ENCODE measurements around the gene BIRC6.

Gene BIRC6

DNA sequence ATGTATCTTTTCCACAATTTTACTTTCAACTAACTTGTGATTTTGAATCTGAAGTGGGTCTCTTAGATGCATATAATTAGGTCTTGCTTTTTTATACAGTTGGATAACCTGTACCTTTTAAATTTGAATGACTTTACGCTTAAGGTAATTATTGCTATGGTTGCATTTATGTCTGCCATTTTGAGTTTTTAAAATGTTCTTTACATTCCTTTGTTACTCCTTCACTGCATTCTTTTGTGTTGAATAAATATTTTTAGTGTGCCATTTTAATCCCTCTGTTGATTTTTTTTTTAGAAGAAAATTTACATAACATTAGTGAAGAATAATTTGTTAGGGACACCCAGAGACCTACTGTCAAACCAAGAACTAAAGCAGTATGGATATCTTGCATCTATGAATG is 65.3 kb downstream of the BIRC6 start:
- no peak overlapping the region for H4K5ac ChIP-seq (ENCODE audit: low read length)
- H3K4me2 ChIP-seq (ENCODE audit: low read length) = no peak overlapping the region
- peaks cover 23% of the 10 kb centered on the region for H3K79me2 ChIP-seq (ENCODE audit: control insufficient read depth, insufficient read depth, low read length)
- no peak overlapping the region for H2BK5ac ChIP-seq (ENCODE audit: low read length)
- no peak overlapping the region for H3K23ac ChIP-seq (ENCODE audit: low read length)
- H3K9ac ChIP-seq (ENCODE audit: low read length) = no peak overlapping the region
- no peak overlapping the region for H2BK120ac ChIP-seq (ENCODE audit: low read depth, low read length)
- H3K56ac ChIP-seq (ENCODE audit: low read length) = no peak overlapping the region
- H3K27ac ChIP-seq (ENCODE audit: low read depth, low read length) = no peak overlapping the region
- H3K4me3 ChIP-seq (ENCODE audit: low read length) = no peak overlapping the region
- no peaks in the 10 kb centered on the region for H3K27me3 ChIP-seq (ENCODE audit: insufficient read depth, low read length, poor library complexity)
- H3K4me1 ChIP-seq (ENCODE audit: control insufficient read depth, low read depth, low read length) = no peaks in the 10 kb centered on the region
- no CpG with 5 or more reads among the region's 1 CpG for WGBS (ENCODE audit: extremely low coverage, insufficient coverage, low lambda C conversion rate)
- H3K36me3 ChIP-seq (ENCODE audit: control insufficient read depth, insufficient read depth, low read length) = no peaks in the 10 kb centered on the region
- H3K18ac ChIP-seq (ENCODE audit: low read length) = no peak overlapping the region
- H2AK5ac ChIP-seq (ENCODE audit: low read length) = no peak overlapping the region
- no peak for DNase-seq
- H3K4ac ChIP-seq (ENCODE audit: low read depth, low read length) = no peak overlapping the region
- H2BK15ac ChIP-seq (replicated peaks; ENCODE audit: low read depth) = no peak overlapping the region
- H4K8ac ChIP-seq (ENCODE audit: low read depth, low read length) = no peak overlapping the region
- H3K79me1 ChIP-seq (ENCODE audit: low read length) = peaks cover 11% of the 10 kb centered on the region

- no peak overlapping the region for H3K4me3 ChIP-seq (ENCODE audit: low read length)
- no peaks in the 10 kb centered on the region for H3K27me3 ChIP-seq (ENCODE audit: insufficient read depth, low read length, poor library complexity)
- no peak overlapping the region for H2AK5ac ChIP-seq (ENCODE audit: low read length)
- no peak overlapping the region for H4K8ac ChIP-seq (ENCODE audit: low read depth, low read length)
- no peak overlapping the region for H2BK5ac ChIP-seq (ENCODE audit: low read length)
- no peak overlapping the region for H4K5ac ChIP-seq (ENCODE audit: low read length)
- peaks cover 13% of the 10 kb centered on the region for H3K79me1 ChIP-seq (ENCODE audit: low read length)
- no peak overlapping the region for H3K56ac ChIP-seq (ENCODE audit: low read length)
- H3K27ac ChIP-seq (ENCODE audit: low read depth, low read length) = no peak overlapping the region
- H3K79me2 ChIP-seq (ENCODE audit: control insufficient read depth, insufficient read depth, low read length) = peaks cover 30% of the 10 kb centered on the region
- no peak overlapping the region for H3K18ac ChIP-seq (ENCODE audit: low read length)
- H3K9ac ChIP-seq (ENCODE audit: low read length) = no peak overlapping the region
- no peaks in the 10 kb centered on the region for H3K4me1 ChIP-seq (ENCODE audit: control insufficient read depth, low read depth, low read length)
- no peak overlapping the region for H2BK120ac ChIP-seq (ENCODE audit: low read depth, low read length)
- no peak overlapping the region for H2BK15ac ChIP-seq (replicated peaks; ENCODE audit: low read depth)
- no peak for DNase-seq
- H3K23ac ChIP-seq (ENCODE audit: low read length) = no peak overlapping the region
- no peaks in the 10 kb centered on the region for H3K36me3 ChIP-seq (ENCODE audit: control insufficient read depth, insufficient read depth, low read length)
- no peak overlapping the region for H3K4me2 ChIP-seq (ENCODE audit: low read length)
- no peak overlapping the region for H3K4ac ChIP-seq (ENCODE audit: low read depth, low read length)
Observed at GRCh38 chr2:32423536-32423935, 66.7 kb downstream of the BIRC6 start.

DNA sequence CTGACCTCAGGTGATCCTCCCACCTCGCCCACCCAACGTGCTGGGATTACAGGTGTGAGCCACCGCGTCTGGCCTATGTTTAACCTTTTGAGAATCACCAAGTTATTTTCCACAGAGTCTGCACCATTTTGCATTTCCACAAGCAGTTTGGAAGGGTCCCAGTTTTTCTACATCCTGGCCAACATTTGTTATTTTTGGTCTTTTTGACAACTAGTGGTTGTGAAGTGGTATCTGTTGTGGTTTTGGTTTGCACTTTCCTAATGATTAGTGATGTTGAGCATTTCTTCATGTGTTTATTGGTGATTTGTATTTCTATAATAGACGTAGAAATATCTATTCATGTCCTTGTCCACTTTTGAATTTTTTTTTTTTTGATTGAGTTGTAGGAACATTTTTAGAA is 67.9 kb downstream of the BIRC6 start:
- Histone ChIP-seq H3K4me1 (ENCODE audit: control insufficient read depth, low read depth, low read length) (no peaks in the 10 kb centered on the region), H3K79me2 (ENCODE audit: control insufficient read depth, insufficient read depth, low read length) (peaks cover 30% of the 10 kb centered on the region), H3K36me3 (ENCODE audit: control insufficient read depth, insufficient read depth, low read length) (no peaks in the 10 kb centered on the region), H3K18ac (ENCODE audit: low read length) (no peak overlapping the region), H4K8ac (ENCODE audit: low read depth, low read length) (no peak overlapping the region), H3K27me3 (ENCODE audit: insufficient read depth, low read length, poor library complexity) (no peaks in the 10 kb centered on the region), H2AK5ac (ENCODE audit: low read length) (no peak overlapping the region), H3K56ac (ENCODE audit: low read length) (no peak overlapping the region), H2BK5ac (ENCODE audit: low read length) (no peak overlapping the region), H3K27ac (ENCODE audit: low read depth, low read length) (no peak overlapping the region), H3K23ac (ENCODE audit: low read length) (no peak overlapping the region), H2BK15ac (replicated peaks; ENCODE audit: low read depth) (no peak overlapping the region), H3K4me2 (ENCODE audit: low read length) (no peak overlapping the region), H3K4ac (ENCODE audit: low read depth, low read length) (no peak overlapping the region), H3K4me3 (ENCODE audit: low read length) (no peak overlapping the region), H3K9ac (ENCODE audit: low read length) (no peak overlapping the region), H2BK120ac (ENCODE audit: low read depth, low read length) (no peak overlapping the region), H3K79me1 (ENCODE audit: low read length) (peaks cover 13% of the 10 kb centered on the region), H4K5ac (ENCODE audit: low read length) (no peak overlapping the region)
- DNase-seq = no peak
- no CpG with 5 or more reads among the region's 5 CpGs for WGBS (ENCODE audit: extremely low coverage, insufficient coverage, low lambda C conversion rate)

- no CpG with 5 or more reads among the region's 2 CpGs for WGBS (ENCODE audit: extremely low coverage, insufficient coverage, low lambda C conversion rate)
Observed at GRCh38 chr2:32425719-32426141, 68.9 kb downstream of the BIRC6 start.

GRCh38 chr2:32427672-32428610 is 71.1 kb downstream of the BIRC6 start:
- Histone ChIP-seq H3K4ac (ENCODE audit: low read depth, low read length) (no peak overlapping the region), H3K27ac (ENCODE audit: low read depth, low read length) (no peak overlapping the region), H3K79me2 (ENCODE audit: control insufficient read depth, insufficient read depth, low read length) (peaks cover 28% of the 10 kb centered on the region), H2AK5ac (ENCODE audit: low read length) (no peak overlapping the region), H2BK120ac (ENCODE audit: low read depth, low read length) (no peak overlapping the region), H3K56ac (ENCODE audit: low read length) (no peak overlapping the region), H3K36me3 (ENCODE audit: control insufficient read depth, insufficient read depth, low read length) (no peaks in the 10 kb centered on the region), H3K18ac (ENCODE audit: low read length) (no peak overlapping the region), H3K23ac (ENCODE audit: low read length) (no peak overlapping the region), H2BK15ac (replicated peaks; ENCODE audit: low read depth) (no peak overlapping the region), H4K8ac (ENCODE audit: low read depth, low read length) (no peak overlapping the region), H3K4me3 (ENCODE audit: low read length) (no peak overlapping the region), H4K5ac (ENCODE audit: low read length) (no peak overlapping the region), H3K4me1 (ENCODE audit: control insufficient read depth, low read depth, low read length) (no peaks in the 10 kb centered on the region), H3K79me1 (ENCODE audit: low read length) (peaks cover 14% of the 10 kb centered on the region), H3K27me3 (ENCODE audit: insufficient read depth, low read length, poor library complexity) (no peaks in the 10 kb centered on the region), H3K9ac (ENCODE audit: low read length) (no peak overlapping the region), H3K4me2 (ENCODE audit: low read length) (no peak overlapping the region), H2BK5ac (ENCODE audit: low read length) (no peak overlapping the region)
- no CpG with 5 or more reads among the region's 6 CpGs for WGBS (ENCODE audit: extremely low coverage, insufficient coverage, low lambda C conversion rate)
- no peak for DNase-seq

More at GRCh38 chr2:32425719-32426141, 68.9 kb downstream of the BIRC6 start:
- H4K5ac ChIP-seq (ENCODE audit: low read length) = no peak overlapping the region
- no peak overlapping the region for H2BK5ac ChIP-seq (ENCODE audit: low read length)
- H3K36me3 ChIP-seq (ENCODE audit: control insufficient read depth, insufficient read depth, low read length) = no peaks in the 10 kb centered on the region
- no peak overlapping the region for H2AK5ac ChIP-seq (ENCODE audit: low read length)
- no peak overlapping the region for H3K4me2 ChIP-seq (ENCODE audit: low read length)
- peaks cover 13% of the 10 kb centered on the region for H3K79me1 ChIP-seq (ENCODE audit: low read length)
- H2BK15ac ChIP-seq (replicated peaks; ENCODE audit: low read depth) = no peak overlapping the region
- no peak overlapping the region for H3K56ac ChIP-seq (ENCODE audit: low read length)
- no peak overlapping the region for H3K18ac ChIP-seq (ENCODE audit: low read length)
- no peak overlapping the region for H4K8ac ChIP-seq (ENCODE audit: low read depth, low read length)
- H3K23ac ChIP-seq (ENCODE audit: low read length) = no peak overlapping the region
- no peak overlapping the region for H3K4me3 ChIP-seq (ENCODE audit: low read length)
- DNase-seq = peak; percentile 10
- peaks cover 30% of the 10 kb centered on the region for H3K79me2 ChIP-seq (ENCODE audit: control insufficient read depth, insufficient read depth, low read length)
- H3K27me3 ChIP-seq (ENCODE audit: insufficient read depth, low read length, poor library complexity) = no peaks in the 10 kb centered on the region
- no peaks in the 10 kb centered on the region for H3K4me1 ChIP-seq (ENCODE audit: control insufficient read depth, low read depth, low read length)
- H3K9ac ChIP-seq (ENCODE audit: low read length) = no peak overlapping the region
- no peak overlapping the region for H3K4ac ChIP-seq (ENCODE audit: low read depth, low read length)
- no peak overlapping the region for H3K27ac ChIP-seq (ENCODE audit: low read depth, low read length)
- no peak overlapping the region for H2BK120ac ChIP-seq (ENCODE audit: low read depth, low read length)

DNA sequence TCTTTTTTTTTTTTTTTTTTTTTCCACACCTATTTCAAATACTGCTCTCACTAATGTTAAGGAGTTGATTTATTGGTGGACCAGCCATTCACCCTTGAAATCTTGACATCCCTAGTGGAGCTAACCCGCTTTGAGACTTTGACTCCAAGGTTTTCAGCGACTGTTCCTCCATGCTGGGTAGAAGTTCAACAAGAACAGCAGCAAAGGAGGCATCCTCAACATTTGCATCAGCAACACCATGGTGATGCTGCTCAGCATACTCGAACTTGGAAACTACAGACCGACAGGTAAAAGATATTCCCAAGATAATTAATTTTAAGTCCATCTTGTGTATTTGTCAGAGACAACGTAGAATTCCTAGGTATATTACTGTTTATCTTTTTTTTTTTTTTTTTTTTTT is 74.0 kb downstream of the BIRC6 start:
- H3K23ac ChIP-seq (ENCODE audit: low read length) = no peak overlapping the region
- WGBS (ENCODE audit: extremely low coverage, insufficient coverage, low lambda C conversion rate) = no CpG with 5 or more reads among the region's 5 CpGs
- no peak overlapping the region for H3K9ac ChIP-seq (ENCODE audit: low read length)
- no peaks in the 10 kb centered on the region for H3K36me3 ChIP-seq (ENCODE audit: control insufficient read depth, insufficient read depth, low read length)
- peaks cover 7% of the 10 kb centered on the region for H3K79me1 ChIP-seq (ENCODE audit: low read length)
- H3K27me3 ChIP-seq (ENCODE audit: insufficient read depth, low read length, poor library complexity) = no peaks in the 10 kb centered on the region
- H3K4me1 ChIP-seq (ENCODE audit: control insufficient read depth, low read depth, low read length) = no peaks in the 10 kb centered on the region
- no peak overlapping the region for H3K18ac ChIP-seq (ENCODE audit: low read length)
- H4K8ac ChIP-seq (ENCODE audit: low read depth, low read length) = no peak overlapping the region
- no peak overlapping the region for H2AK5ac ChIP-seq (ENCODE audit: low read length)
- no peak overlapping the region for H3K4me3 ChIP-seq (ENCODE audit: low read length)
- H2BK120ac ChIP-seq (ENCODE audit: low read depth, low read length) = no peak overlapping the region
- H3K4me2 ChIP-seq (ENCODE audit: low read length) = no peak overlapping the region
- H3K4ac ChIP-seq (ENCODE audit: low read depth, low read length) = no peak overlapping the region
- H2BK5ac ChIP-seq (ENCODE audit: low read length) = no peak overlapping the region
- no peak overlapping the region for H4K5ac ChIP-seq (ENCODE audit: low read length)
- no peak overlapping the region for H3K56ac ChIP-seq (ENCODE audit: low read length)
- no peak overlapping the region for H3K27ac ChIP-seq (ENCODE audit: low read depth, low read length)
- H2BK15ac ChIP-seq (replicated peaks; ENCODE audit: low read depth) = no peak overlapping the region
- no peak for DNase-seq
- H3K79me2 ChIP-seq (ENCODE audit: control insufficient read depth, insufficient read depth, low read length) = peaks cover 9% of the 10 kb centered on the region
